K562 (cell line): Measurements from ENCODE around the gene RBM12. TPM values are rescaled to one million over a fixed set of nuclear protein-coding genes. Genes with fewer than 3 reads are reported as not detected.

Experiments used
- CBX3 ChIP-seq, 2 experiments: IDR thresholded peaks; 1 replicate in 1 of 2; 2 replicates in 1 of 2; pipeline ENCODE4 v1.6.1; 2012; ENCODE audit warnings: inconsistent platforms in 2 of 2, low read length in 2 of 2, borderline replicate concordance in 1 of 2, control low read depth in 1 of 2
- COPS2 ChIP-seq: fragments of 450-650 bp; conservative IDR thresholded peaks from 2 replicates; pipeline ENCODE4 v1.6.1; 2016; ENCODE audit warnings: mild to moderate bottlenecking, moderate library complexity
- DPF2 ChIP-seq: fragments of 450-650 bp; IDR thresholded peaks from 2 replicates; pipeline ENCODE4 v1.6.1; 2016
- FOXO4 ChIP-seq: fragments of 450-650 bp; formaldehyde crosslinking; IDR thresholded peaks from 2 replicates; pipeline ENCODE4 v1.4.0; 2020; ENCODE audit warnings: mild to moderate bottlenecking, moderate library complexity
- HLTF ChIP-seq: fragments of 450-650 bp; IDR thresholded peaks from 2 replicates; pipeline ENCODE4 v1.6.1; 2016
- L3MBTL2 ChIP-seq: fragments of 450-650 bp; IDR thresholded peaks from 2 replicates; pipeline ENCODE4 v1.6.1; 2016; ENCODE audit warnings: mild to moderate bottlenecking, moderate library complexity
- PRPF4 ChIP-seq: fragments of 200-400 bp; formaldehyde crosslinking; IDR thresholded peaks from one replicate; pipeline ENCODE4 v1.6.1; 2017; ENCODE audit warnings: low read length, low read depth, mild to moderate bottlenecking; ENCODE audit not compliant: insufficient read depth, poor library complexity, severe bottlenecking
- RCOR1 ChIP-seq, 2 experiments: IDR thresholded peaks; 2 replicates each; pipeline ENCODE4 v1.6.1; 2012; ENCODE audit warnings: low read depth in 2 of 2, low read length in 2 of 2, borderline replicate concordance in 1 of 2, improper control_type of control experiment in 1 of 2
- SIX5 ChIP-seq, 2 experiments: IDR thresholded peaks; 2 replicates each; pipeline ENCODE4 v1.6.1; 2011; ENCODE audit warnings: low read length in 2 of 2, borderline replicate concordance in 1 of 2, low read depth in 1 of 2, mild to moderate bottlenecking in 1 of 2, moderate library complexity in 1 of 2; ENCODE audit not compliant: insufficient read depth in 1 of 2
- SMAD4 ChIP-seq: fragments of 250-450 bp; sonication (Bioruptor Pico); conservative IDR thresholded peaks from 2 replicates; pipeline ENCODE4 v1.8.0; 2021; ENCODE audit warnings: inconsistent platforms, mild to moderate bottlenecking, moderate library complexity
- SP2 ChIP-seq: IDR thresholded peaks from 2 replicates; pipeline ENCODE4 v1.6.1; 2011; ENCODE audit warnings: mild to moderate bottlenecking, low read depth, low read length, moderate library complexity; ENCODE audit not compliant: poor library complexity, severe bottlenecking; ENCODE audit errors: extremely low read depth
- TCF7 ChIP-seq: sonication (generic); IDR thresholded peaks from 2 replicates; pipeline ENCODE4 v1.6.1; 2016; ENCODE audit warnings: antibody characterized with exemption, borderline replicate concordance
- TFAM ChIP-seq: fragments of 250-450 bp; sonication (Bioruptor Pico); conservative IDR thresholded peaks from 2 replicates; pipeline ENCODE4 v1.5.0; 2021; ENCODE audit warnings: mild to moderate bottlenecking, moderate library complexity
- ZFP36 ChIP-seq: fragments of 150-350 bp; IDR thresholded peaks from 2 replicates; pipeline ENCODE4 v1.6.1; 2018; ENCODE audit warnings: low read length, low read depth; ENCODE audit not compliant: partially characterized antibody
- ZNF12 ChIP-seq: sonication (generic); formaldehyde crosslinking; IDR thresholded peaks from 2 replicates; pipeline ENCODE4 v1.4.0; 2020; ENCODE audit warnings: mild to moderate bottlenecking, missing genetic modification reagents
- polyA plus RNA-seq, 8 experiments: library from polyadenylated mRNA; depleted of rRNA in 4 of 8; stranded (reverse) in 5 of 8; unstranded in 3 of 8; fragments of >200 nt; fragmentation: Nextera tagmentation in 2 of 8; fragmentation: Illumina TruSeq in 1 of 8; extraction: Ambion mirVana in 2 of 8; extraction: Trizol in 1 of 8; gene quantifications; 2 replicates each; pipeline versions ENCODE4 v1.2.1 to v1.2.3, GENCODE V29; 2011 to 2014; ENCODE audit warnings: inconsistent platforms in 1 of 8, missing spikeins in 1 of 8
- total RNA-seq, 7 experiments: library from RNA; depleted of rRNA in 6 of 7; stranded (reverse); fragments of >200 nt in 6 of 7; fragmentation: Illumina TruSeq in 2 of 7; extraction: Trizol in 2 of 7; gene quantifications; 2 replicates each; pipeline versions ENCODE4 v1.2.1 to v1.2.3, GENCODE V29; 2011 to 2021; ENCODE audit warnings: low replicate concordance in 1 of 7
- TF ChIP-seq, protein P1 (sequence below): sonication (generic); formaldehyde crosslinking; IDR thresholded peaks from 2 replicates; pipeline ENCODE4 v1.8.1; 2023; ENCODE audit warnings: missing genetic modification reagents, mild to moderate bottlenecking, borderline replicate concordance
- TF ChIP-seq, protein P2 (sequence below): sonication (generic); formaldehyde crosslinking; IDR thresholded peaks from 2 replicates; pipeline ENCODE4 v1.8.1; 2022; ENCODE audit warnings: missing genetic modification reagents

Gene RBM12
- total and polyA plus RNA-seq, 9 of the 15 experiments (the other 6 are each of a cell fraction or from before 2014, with no cell fraction given), result 5.0 to 162 (median 73.3) TPM

DNA sequence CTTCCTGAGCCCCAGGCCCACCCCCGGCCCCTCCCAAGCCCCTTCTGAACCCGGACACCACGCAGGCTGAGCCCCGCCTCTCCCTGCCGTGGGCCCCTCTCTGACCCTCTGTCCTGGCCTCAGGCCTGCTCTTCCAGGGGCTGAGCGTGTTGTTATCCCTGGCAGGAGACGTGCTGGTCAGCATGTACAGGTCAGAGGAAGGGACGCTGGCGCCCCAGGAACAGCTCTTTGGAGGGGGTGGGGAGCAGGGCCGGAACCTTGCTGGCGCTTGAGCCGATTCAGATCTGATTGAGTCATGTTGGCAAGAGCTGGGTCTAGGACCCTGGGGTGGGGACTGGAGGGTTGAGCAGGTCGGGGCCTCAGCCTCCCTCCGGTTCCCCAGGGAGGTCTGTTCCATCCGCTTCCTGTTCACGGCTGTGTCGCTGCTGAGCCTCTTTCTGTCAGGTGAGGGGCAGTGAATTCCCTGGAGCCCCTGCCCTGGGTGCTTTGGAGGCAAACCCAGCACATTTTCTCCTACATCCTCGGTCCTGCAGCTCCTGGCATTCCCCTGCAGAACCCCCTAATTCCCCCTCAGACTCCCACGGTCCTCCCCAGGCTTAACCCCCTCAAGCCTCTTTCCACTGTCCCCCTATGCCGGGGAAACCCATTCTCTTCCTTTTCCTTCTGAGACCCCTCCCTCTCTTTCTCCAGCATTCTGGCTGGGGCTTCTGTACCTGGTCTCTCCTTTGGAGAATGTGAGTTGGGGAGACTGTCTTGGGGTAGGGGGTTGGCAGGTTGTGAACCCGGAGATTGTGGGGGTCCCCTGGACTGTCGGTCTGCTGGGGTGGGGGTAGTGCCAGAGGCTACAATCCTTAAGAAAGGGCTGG lies 47.1 kb downstream of the RBM12 start (continued):
- TF ChIP-seq, protein P1, sequence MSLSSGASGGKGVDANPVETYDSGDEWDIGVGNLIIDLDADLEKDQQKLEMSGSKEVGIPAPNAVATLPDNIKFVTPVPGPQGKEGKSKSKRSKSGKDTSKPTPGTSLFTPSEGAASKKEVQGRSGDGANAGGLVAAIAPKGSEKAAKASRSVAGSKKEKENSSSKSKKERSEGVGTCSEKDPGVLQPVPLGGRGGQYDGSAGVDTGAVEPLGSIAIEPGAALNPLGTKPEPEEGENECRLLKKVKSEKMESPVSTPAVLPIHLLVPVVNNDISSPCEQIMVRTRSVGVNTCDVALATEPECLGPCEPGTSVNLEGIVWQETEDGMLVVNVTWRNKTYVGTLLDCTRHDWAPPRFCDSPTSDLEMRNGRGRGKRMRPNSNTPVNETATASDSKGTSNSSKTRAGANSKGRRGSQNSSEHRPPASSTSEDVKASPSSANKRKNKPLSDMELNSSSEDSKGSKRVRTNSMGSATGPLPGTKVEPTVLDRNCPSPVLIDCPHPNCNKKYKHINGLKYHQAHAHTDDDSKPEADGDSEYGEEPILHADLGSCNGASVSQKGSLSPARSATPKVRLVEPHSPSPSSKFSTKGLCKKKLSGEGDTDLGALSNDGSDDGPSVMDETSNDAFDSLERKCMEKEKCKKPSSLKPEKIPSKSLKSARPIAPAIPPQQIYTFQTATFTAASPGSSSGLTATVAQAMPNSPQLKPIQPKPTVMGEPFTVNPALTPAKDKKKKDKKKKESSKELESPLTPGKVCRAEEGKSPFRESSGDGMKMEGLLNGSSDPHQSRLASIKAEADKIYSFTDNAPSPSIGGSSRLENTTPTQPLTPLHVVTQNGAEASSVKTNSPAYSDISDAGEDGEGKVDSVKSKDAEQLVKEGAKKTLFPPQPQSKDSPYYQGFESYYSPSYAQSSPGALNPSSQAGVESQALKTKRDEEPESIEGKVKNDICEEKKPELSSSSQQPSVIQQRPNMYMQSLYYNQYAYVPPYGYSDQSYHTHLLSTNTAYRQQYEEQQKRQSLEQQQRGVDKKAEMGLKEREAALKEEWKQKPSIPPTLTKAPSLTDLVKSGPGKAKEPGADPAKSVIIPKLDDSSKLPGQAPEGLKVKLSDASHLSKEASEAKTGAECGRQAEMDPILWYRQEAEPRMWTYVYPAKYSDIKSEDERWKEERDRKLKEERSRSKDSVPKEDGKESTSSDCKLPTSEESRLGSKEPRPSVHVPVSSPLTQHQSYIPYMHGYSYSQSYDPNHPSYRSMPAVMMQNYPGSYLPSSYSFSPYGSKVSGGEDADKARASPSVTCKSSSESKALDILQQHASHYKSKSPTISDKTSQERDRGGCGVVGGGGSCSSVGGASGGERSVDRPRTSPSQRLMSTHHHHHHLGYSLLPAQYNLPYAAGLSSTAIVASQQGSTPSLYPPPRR, result no peak
- TF ChIP-seq CBX3 (IDR thresholded peaks at IDR 0.05; ENCODE audit: borderline replicate concordance in 1 of 2, low read length in 2 of 2) (peak in 1 of 2 experiments; percentile 24; a peak in 1 of 3 replicates), PRPF4 (no peak), TFAM (CRISPR knock-in tag) (no peak), SIX5 (IDR thresholded peaks at IDR 0.05; ENCODE audit: borderline replicate concordance in 1 of 2, insufficient read depth in 1 of 2, low read depth in 1 of 2, low read length in 2 of 2) (no peak), SMAD4 (no peak), HLTF (no peak), FOXO4 (CRISPR knock-in tag) (no peak), SP2 (no peak), ZNF12 (no peak), TCF7 (no peak), ZFP36 (peak; percentile 9), RCOR1 (IDR thresholded peaks at IDR 0.05; ENCODE audit: borderline replicate concordance in 1 of 2, low read depth in 2 of 2, low read length in 2 of 2) (no peak; a peak in 1 of 4 replicates), DPF2 (no peak), COPS2 (no peak), L3MBTL2 (no peak)
- TF ChIP-seq, protein P2, sequence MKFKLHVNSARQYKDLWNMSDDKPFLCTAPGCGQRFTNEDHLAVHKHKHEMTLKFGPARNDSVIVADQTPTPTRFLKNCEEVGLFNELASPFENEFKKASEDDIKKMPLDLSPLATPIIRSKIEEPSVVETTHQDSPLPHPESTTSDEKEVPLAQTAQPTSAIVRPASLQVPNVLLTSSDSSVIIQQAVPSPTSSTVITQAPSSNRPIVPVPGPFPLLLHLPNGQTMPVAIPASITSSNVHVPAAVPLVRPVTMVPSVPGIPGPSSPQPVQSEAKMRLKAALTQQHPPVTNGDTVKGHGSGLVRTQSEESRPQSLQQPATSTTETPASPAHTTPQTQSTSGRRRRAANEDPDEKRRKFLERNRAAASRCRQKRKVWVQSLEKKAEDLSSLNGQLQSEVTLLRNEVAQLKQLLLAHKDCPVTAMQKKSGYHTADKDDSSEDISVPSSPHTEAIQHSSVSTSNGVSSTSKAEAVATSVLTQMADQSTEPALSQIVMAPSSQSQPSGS, result no peak
